B cell (primary cell): Measurements from ENCODE around the gene TSPAN8. TPM values are rescaled to one million over a fixed set of nuclear protein-coding genes. Genes with fewer than 3 reads are reported as not detected.

Experiments used
- ATAC-seq: fragments of 200-7000 bp; cut with Tn5 transposase; one replicate; pipeline ENCODE4 v1.10.0; 2021; ENCODE audit warnings: low read depth, mild to moderate bottlenecking, moderate number of reproducible peaks, moderate library complexity
- CTCF ChIA-PET: fragments of 350-600 bp; sonication (Branson Sonifier 250); formaldehyde crosslinking; loops from one replicate; lab custom pipeline; 2021; ENCODE audit warnings: antibody characterized with exemption, inconsistent platforms; lab: Charles Lee
- POLR2A ChIA-PET: fragments of 350-600 bp; sonication (Branson Sonifier 250); formaldehyde crosslinking; loops from one replicate; lab custom pipeline; 2021; ENCODE audit warnings: antibody characterized with exemption; lab: Charles Lee
- DNase-seq: peaks from one replicate; pipeline ENCODE4 v3.0.0; 2013
- H2AFZ ChIP-seq: 2 replicates; pipeline ENCODE4 v1.6.1; 2012; ENCODE audit warnings: mild to moderate bottlenecking, low read depth, low read length; ENCODE audit not compliant: insufficient read depth, poor library complexity, severe bottlenecking
- H3K27ac ChIP-seq, 2 donors: 1 replicate in 1 of 2; 2 replicates in 1 of 2; pipeline ENCODE4 v1.5.1; 2012 to 2013; ENCODE audit warnings: low read length in 2 of 2, mild to moderate bottlenecking in 2 of 2, moderate library complexity in 1 of 2
- H3K27me3 ChIP-seq, 4 experiments: fragments of 200-600 bp in 1 of 4; sonication (generic) in 1 of 4; replicated peaks in 1 of 4; 1 replicate in 2 of 4; 2 replicates in 2 of 4; pipeline versions ENCODE4 v1.6.1 to v1.7.0; 2013 to 2016; ENCODE audit warnings: low read length in 3 of 4, mild to moderate bottlenecking in 2 of 4, mixed read lengths in 1 of 4, moderate library complexity in 1 of 4; ENCODE audit not compliant: insufficient read depth in 4 of 4, control insufficient read depth in 3 of 4; ENCODE audit errors: control extremely low read depth in 1 of 4
- H3K36me3 ChIP-seq, 2 experiments: replicated peaks in 1 of 2; 1 replicate in 1 of 2; 2 replicates in 1 of 2; pipeline versions ENCODE4 v1.6.1 to v1.7.1; 2013; ENCODE audit warnings: low read length in 1 of 2; ENCODE audit not compliant: insufficient read depth in 2 of 2, control insufficient read depth in 1 of 2; ENCODE audit errors: control extremely low read depth in 1 of 2, extremely low read depth in 1 of 2
- H3K4me1 ChIP-seq, 2 donors: fragments of 200-600 bp in 1 of 2; sonication (generic) in 1 of 2; 1 replicate in 1 of 2; 2 replicates in 1 of 2; pipeline versions ENCODE4 v1.5.1 to v1.6.1; 2013 to 2017; ENCODE audit warnings: low read length in 2 of 2; ENCODE audit not compliant: control insufficient read depth in 2 of 2, insufficient read depth in 2 of 2
- H3K4me2 ChIP-seq: replicated peaks from 2 replicates; pipeline ENCODE3; 2012; ENCODE audit warnings: mild to moderate bottlenecking, low read depth, low read length; ENCODE audit not compliant: poor library complexity, severe bottlenecking
- H3K4me3 ChIP-seq, 5 experiments: fragments of 200-600 bp in 1 of 5; sonication (generic) in 1 of 5; 1 replicate in 3 of 5; 2 replicates in 2 of 5; pipeline versions ENCODE4 v1.5.1 to v1.7.0; 2011 to 2016; ENCODE audit warnings: low read length in 4 of 5, mild to moderate bottlenecking in 4 of 5, low read depth in 2 of 5, control low read depth in 1 of 5, moderate library complexity in 1 of 5; ENCODE audit not compliant: insufficient read depth in 1 of 5; ENCODE audit errors: control extremely low read depth in 1 of 5, extremely low read depth in 1 of 5
- H3K79me2 ChIP-seq: fragments of 200-600 bp; sonication (generic); one replicate; pipeline ENCODE4 v1.6.0; 2016; ENCODE audit warnings: low read length; ENCODE audit not compliant: control insufficient read depth, insufficient read depth
- H3K9ac ChIP-seq: fragments of 200-600 bp; sonication (generic); 2 replicates; pipeline ENCODE4 v1.6.1; 2017; ENCODE audit warnings: mild to moderate bottlenecking, low read length, moderate library complexity
- H3K9me3 ChIP-seq, 3 donors: one replicate each; pipeline versions ENCODE4 v1.6.1 to v1.7.1; 2013; ENCODE audit warnings: low read length in 2 of 3; ENCODE audit not compliant: control insufficient read depth in 2 of 3, insufficient read depth in 1 of 3; ENCODE audit errors: control extremely low read depth in 1 of 3
- H4K20me1 ChIP-seq: 2 replicates; pipeline ENCODE4 v1.6.0; 2012; ENCODE audit warnings: mild to moderate bottlenecking, low read length; ENCODE audit not compliant: insufficient read depth, control insufficient read depth, poor library complexity, severe bottlenecking
- H3K27ac Mint-ChIP-seq: one replicate; pipeline ENCODE4 v1.8.0; 2021; ENCODE audit warnings: mixed read lengths
- H3K27me3 Mint-ChIP-seq: one replicate; pipeline ENCODE4 v1.8.0; 2021; ENCODE audit warnings: mixed read lengths
- H3K4me1 Mint-ChIP-seq: one replicate; pipeline ENCODE4 v1.8.0; 2021; ENCODE audit warnings: mixed read lengths
- H3K4me3 Mint-ChIP-seq: one replicate; pipeline ENCODE4 v1.8.0; 2021; ENCODE audit warnings: mixed read lengths
- H3K9me3 Mint-ChIP-seq: one replicate; pipeline ENCODE4 v1.8.0; 2022; ENCODE audit warnings: mixed read lengths; ENCODE audit not compliant: insufficient read depth
- EZH2 ChIP-seq: IDR thresholded peaks from 2 replicates; pipeline ENCODE4 v1.6.1; 2012; ENCODE audit warnings: borderline replicate concordance, low read depth, mild to moderate bottlenecking, moderate library complexity, low read length; ENCODE audit not compliant: insufficient read depth, poor library complexity, severe bottlenecking
- WGBS: methylation state at CpG from one replicate; pipeline ENCODE4 v1.1.5; 2013; ENCODE audit warnings: missing lambda C conversion rate; ENCODE audit not compliant: insufficient coverage; 5-methylcytosine and 5-hydroxymethylcytosine counted together
- intact Hi-C: fragments of 100-400 bp; cut with micrococcal nuclease; formaldehyde crosslinking; loops from one replicate; pipeline ENCODE4 v1.10.0; 2022
- polyA plus RNA-seq: library from polyadenylated mRNA; depleted of rRNA; stranded (reverse); fragments of >200 nt; gene quantifications from 2 replicates; pipeline ENCODE4 v1.2.3, GENCODE V29; 2012
- total RNA-seq, 2 donors: library from RNA; stranded (reverse); fragments of 120-200 nt in 1 of 2; gene quantifications; 1 replicate in 1 of 2; 2 replicates in 1 of 2; pipeline versions ENCODE4 v1.2.3 to v1.2.4, GENCODE V29; 2013 to 2022
- TF ChIP-seq, protein P1 (sequence below): fragments of 200-600 bp; IDR thresholded peaks from one replicate; pipeline ENCODE4 v1.8.0; 2022; ENCODE audit warnings: antibody characterized with exemption, mild to moderate bottlenecking

TSPAN8 gene
- total and polyA plus RNA-seq, 2 donors (not counting 1 experiment from before 2014, with no cell fraction given), result not detected

DNA sequence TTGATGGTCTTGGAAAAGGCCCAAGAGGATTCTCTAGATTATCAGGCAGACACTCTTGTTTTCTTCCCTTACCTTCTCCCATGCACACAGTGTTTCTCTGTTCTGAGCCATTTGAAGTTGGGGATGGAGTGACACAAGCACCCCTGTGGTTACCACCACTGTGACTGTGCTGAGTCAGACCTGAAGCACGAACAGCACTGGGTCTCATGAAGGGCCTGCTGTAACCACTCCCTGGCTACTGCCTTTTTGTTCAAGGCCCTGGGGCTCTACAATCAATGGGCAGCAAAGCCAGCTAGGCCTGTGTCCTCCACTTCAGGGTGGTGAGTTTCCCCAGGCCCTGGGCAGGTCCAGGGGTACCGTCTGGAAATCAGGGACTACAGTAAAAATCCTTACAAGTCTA lies 65.5 kb downstream of the TSPAN8 start:
- Histone ChIP-seq H3K9ac (no peak overlapping the region), H3K79me2 (no peaks in the 10 kb centered on the region), H3K27me3 (no peaks in the 10 kb centered on the region), H4K20me1 (no peaks in the 10 kb centered on the region), H3K4me2 (no peak overlapping the region), H3K9me3 (peaks cover 0 to 7% (median 1%) of the 10 kb centered on the region in 3 donors), H3K36me3 (no peaks in the 10 kb centered on the region), H2AFZ (no peak overlapping the region), H3K27ac (no peak overlapping the region), H3K4me3 (no peak overlapping the region), H3K4me1 (no peaks in the 10 kb centered on the region)
- no CpG with 5 or more reads among the region's 2 CpGs for WGBS
- no peak overlapping the region for H3K27ac Mint-ChIP-seq
- CTCF ChIA-PET, result no interaction called here
- TF ChIP-seq EZH2, result no peak
- TF ChIP-seq, protein P1, sequence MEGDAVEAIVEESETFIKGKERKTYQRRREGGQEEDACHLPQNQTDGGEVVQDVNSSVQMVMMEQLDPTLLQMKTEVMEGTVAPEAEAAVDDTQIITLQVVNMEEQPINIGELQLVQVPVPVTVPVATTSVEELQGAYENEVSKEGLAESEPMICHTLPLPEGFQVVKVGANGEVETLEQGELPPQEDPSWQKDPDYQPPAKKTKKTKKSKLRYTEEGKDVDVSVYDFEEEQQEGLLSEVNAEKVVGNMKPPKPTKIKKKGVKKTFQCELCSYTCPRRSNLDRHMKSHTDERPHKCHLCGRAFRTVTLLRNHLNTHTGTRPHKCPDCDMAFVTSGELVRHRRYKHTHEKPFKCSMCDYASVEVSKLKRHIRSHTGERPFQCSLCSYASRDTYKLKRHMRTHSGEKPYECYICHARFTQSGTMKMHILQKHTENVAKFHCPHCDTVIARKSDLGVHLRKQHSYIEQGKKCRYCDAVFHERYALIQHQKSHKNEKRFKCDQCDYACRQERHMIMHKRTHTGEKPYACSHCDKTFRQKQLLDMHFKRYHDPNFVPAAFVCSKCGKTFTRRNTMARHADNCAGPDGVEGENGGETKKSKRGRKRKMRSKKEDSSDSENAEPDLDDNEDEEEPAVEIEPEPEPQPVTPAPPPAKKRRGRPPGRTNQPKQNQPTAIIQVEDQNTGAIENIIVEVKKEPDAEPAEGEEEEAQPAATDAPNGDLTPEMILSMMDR, result no peak
- peaks cover 7% of the 10 kb centered on the region for H3K9me3 Mint-ChIP-seq
- H3K4me3 Mint-ChIP-seq, result no peak overlapping the region
- POLR2A ChIA-PET, result no interaction called here
- ATAC-seq, result no peak
- no peak for DNase-seq
- H3K27me3 Mint-ChIP-seq, result no peaks in the 10 kb centered on the region
- intact Hi-C loops, result no loop called here
- H3K4me1 Mint-ChIP-seq, result no peaks in the 10 kb centered on the region

DNA sequence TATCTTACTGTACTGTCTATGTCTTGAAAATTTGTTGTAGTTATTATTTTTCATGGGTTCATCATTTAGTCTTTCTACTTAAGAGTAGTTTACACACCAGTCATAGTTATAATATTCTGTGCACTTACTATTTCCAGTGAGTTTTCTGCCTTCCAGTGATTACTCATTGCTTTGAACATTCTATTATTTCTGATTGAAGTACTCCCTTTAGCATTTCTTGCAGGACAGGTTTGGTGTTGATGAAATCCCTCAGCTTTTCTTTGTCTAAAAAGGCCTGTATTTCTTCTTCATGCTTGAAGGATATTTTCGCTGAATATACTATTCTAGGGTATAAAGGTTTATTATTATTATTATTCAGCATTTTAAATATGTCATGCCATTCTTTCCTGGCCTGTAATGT lies 66.8 kb downstream of the TSPAN8 start:
- Histone ChIP-seq H3K9me3 (peaks cover 0 to 7% (median 1%) of the 10 kb centered on the region in 3 donors), H3K4me2 (no peak overlapping the region), H3K9ac (no peak overlapping the region), H2AFZ (no peak overlapping the region), H3K27me3 (no peaks in the 10 kb centered on the region), H3K27ac (no peak overlapping the region), H3K79me2 (no peaks in the 10 kb centered on the region), H3K4me1 (no peaks in the 10 kb centered on the region), H3K4me3 (no peak overlapping the region), H4K20me1 (no peaks in the 10 kb centered on the region), H3K36me3 (no peaks in the 10 kb centered on the region)
- H3K4me1 Mint-ChIP-seq, result no peaks in the 10 kb centered on the region
- ATAC-seq (no peak), DNase-seq (no peak)
- CTCF ChIA-PET, result no interaction called here
- TF ChIP-seq, protein P1, result no peak
- no peak for TF ChIP-seq EZH2
- H3K9me3 Mint-ChIP-seq, result peaks cover 7% of the 10 kb centered on the region
- no CpG with 5 or more reads among the region's 1 CpG for WGBS
- intact Hi-C loops, result no loop called here
- POLR2A ChIA-PET, result no interaction called here
- no peak overlapping the region for H3K27ac Mint-ChIP-seq
- H3K4me3 Mint-ChIP-seq, result no peak overlapping the region
- H3K27me3 Mint-ChIP-seq, result no peaks in the 10 kb centered on the region
